ENCODE data around the gene MKLN1.

- TF ChIP-seq, protein P1, sequence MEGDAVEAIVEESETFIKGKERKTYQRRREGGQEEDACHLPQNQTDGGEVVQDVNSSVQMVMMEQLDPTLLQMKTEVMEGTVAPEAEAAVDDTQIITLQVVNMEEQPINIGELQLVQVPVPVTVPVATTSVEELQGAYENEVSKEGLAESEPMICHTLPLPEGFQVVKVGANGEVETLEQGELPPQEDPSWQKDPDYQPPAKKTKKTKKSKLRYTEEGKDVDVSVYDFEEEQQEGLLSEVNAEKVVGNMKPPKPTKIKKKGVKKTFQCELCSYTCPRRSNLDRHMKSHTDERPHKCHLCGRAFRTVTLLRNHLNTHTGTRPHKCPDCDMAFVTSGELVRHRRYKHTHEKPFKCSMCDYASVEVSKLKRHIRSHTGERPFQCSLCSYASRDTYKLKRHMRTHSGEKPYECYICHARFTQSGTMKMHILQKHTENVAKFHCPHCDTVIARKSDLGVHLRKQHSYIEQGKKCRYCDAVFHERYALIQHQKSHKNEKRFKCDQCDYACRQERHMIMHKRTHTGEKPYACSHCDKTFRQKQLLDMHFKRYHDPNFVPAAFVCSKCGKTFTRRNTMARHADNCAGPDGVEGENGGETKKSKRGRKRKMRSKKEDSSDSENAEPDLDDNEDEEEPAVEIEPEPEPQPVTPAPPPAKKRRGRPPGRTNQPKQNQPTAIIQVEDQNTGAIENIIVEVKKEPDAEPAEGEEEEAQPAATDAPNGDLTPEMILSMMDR (IDR thresholded peaks at IDR 0.05) = no peak
- no peak for TF ChIP-seq POLR2AphosphoS5 (IDR thresholded peaks at IDR 0.05)
- TF ChIP-seq POLR2A (IDR thresholded peaks at IDR 0.05) = no peak
Measured at GRCh38 chr7:131381069-131381838, 53.6 kb downstream of the MKLN1 start.
